Astrocyte (in vitro differentiated cells and primary cell): ENCODE measurements around the gene MN1. TPM values are rescaled to one million over a fixed set of nuclear protein-coding genes. Genes with fewer than 3 reads are reported as not detected.

Experiments
- DNase-seq: peaks from one replicate; pipeline ENCODE4 v3.0.0-alpha.2; 2010; ENCODE audit warnings: low read depth
- FAIRE-seq: peaks from 2 replicates; lab custom pipeline; 2011; peaks lifted over from hg19 to GRCh38; lab: Jason Lieb, UNC
- H2AFZ ChIP-seq: 2 replicates; pipeline ENCODE4 v1.6.0; 2012; ENCODE audit warnings: low read depth, low read length, inconsistent platforms
- H3K27ac ChIP-seq: 2 replicates; pipeline ENCODE4 v1.5.1; 2011; ENCODE audit warnings: low read depth, low read length, inconsistent platforms
- H3K27me3 ChIP-seq: 2 replicates; pipeline ENCODE4 v1.6.0; 2011; ENCODE audit warnings: low read length, inconsistent platforms; ENCODE audit not compliant: insufficient read depth
- H3K36me3 ChIP-seq: 2 replicates; pipeline ENCODE4 v1.5.1; 2011; ENCODE audit warnings: low read length, inconsistent platforms; ENCODE audit not compliant: insufficient read depth
- H3K4me1 ChIP-seq: 2 replicates; pipeline ENCODE4 v1.5.1; 2011; ENCODE audit warnings: low read length, inconsistent platforms; ENCODE audit not compliant: insufficient read depth
- H3K4me2 ChIP-seq: 2 replicates; pipeline ENCODE4 v1.6.0; 2012; ENCODE audit warnings: low read length, inconsistent platforms
- H3K4me3 ChIP-seq: 2 replicates; pipeline ENCODE4 v1.5.1; 2011; ENCODE audit warnings: low read depth, mild to moderate bottlenecking, low read length, inconsistent platforms; ENCODE audit not compliant: insufficient read depth
- H3K79me2 ChIP-seq: 2 replicates; pipeline ENCODE4 v1.6.0; 2012; ENCODE audit warnings: mild to moderate bottlenecking, low read length, inconsistent platforms; ENCODE audit not compliant: insufficient read depth
- H3K9ac ChIP-seq: 2 replicates; pipeline ENCODE4 v1.6.0; 2012; ENCODE audit warnings: mild to moderate bottlenecking, low read length, inconsistent platforms
- H3K9me3 ChIP-seq: 2 replicates; pipeline ENCODE4 v1.5.1; 2012; ENCODE audit warnings: low read depth, mild to moderate bottlenecking, low read length, inconsistent platforms; ENCODE audit not compliant: insufficient read depth
- H4K20me1 ChIP-seq: 2 replicates; pipeline ENCODE4 v1.6.0; 2012; ENCODE audit warnings: low read length, inconsistent platforms; ENCODE audit not compliant: insufficient read depth
- H3K27ac Mint-ChIP-seq: one replicate; pipeline ENCODE4 v1.8.0; 2021; ENCODE audit warnings: mild to moderate bottlenecking, mixed read lengths; ENCODE audit not compliant: unreplicated experiment
- H3K27me3 Mint-ChIP-seq: one replicate; pipeline ENCODE4 v1.8.0; 2021; ENCODE audit warnings: low read depth, mixed read lengths; ENCODE audit not compliant: unreplicated experiment
- H3K36me3 Mint-ChIP-seq: one replicate; pipeline ENCODE4 v1.8.0; 2021; ENCODE audit warnings: low read depth, mixed read lengths; ENCODE audit not compliant: unreplicated experiment
- H3K4me1 Mint-ChIP-seq: one replicate; pipeline ENCODE4 v1.8.0; 2021; ENCODE audit warnings: low read depth, mixed read lengths; ENCODE audit not compliant: unreplicated experiment
- H3K4me3 Mint-ChIP-seq: one replicate; pipeline ENCODE4 v1.8.0; 2021; ENCODE audit warnings: mild to moderate bottlenecking, moderate library complexity, mixed read lengths; ENCODE audit not compliant: unreplicated experiment
- H3K9me3 Mint-ChIP-seq: one replicate; pipeline ENCODE4 v1.8.0; 2021; ENCODE audit warnings: mild to moderate bottlenecking, mixed read lengths; ENCODE audit not compliant: unreplicated experiment
- EZH2 ChIP-seq: IDR thresholded peaks from 2 replicates; pipeline ENCODE4 v1.6.1; 2012; ENCODE audit warnings: mild to moderate bottlenecking, low read length, inconsistent platforms; ENCODE audit not compliant: insufficient read depth
- total RNA-seq: library from RNA; stranded (reverse); gene quantifications from 2 replicates; pipeline ENCODE4 v1.2.1, GENCODE V29; 2021
- TF ChIP-seq, protein P1 (sequence below): IDR thresholded peaks from 2 replicates; pipeline ENCODE4 v1.5.1; 2011; ENCODE audit warnings: low read depth, mild to moderate bottlenecking, inconsistent platforms, low read length, moderate library complexity; ENCODE audit not compliant: insufficient read depth

Gene MN1
- total RNA-seq, 1 donor from 2014 or later: 98.6 TPM

- H3K36me3 Mint-ChIP-seq: peaks cover 9% of the 10 kb centered on the region
- H3K4me1 Mint-ChIP-seq: peaks cover 71% of the 10 kb centered on the region
- Histone ChIP-seq H3K9me3 (no peaks in the 10 kb centered on the region), H3K9ac (no peak overlapping the region), H3K4me2 (no peak overlapping the region), H3K27me3 (no peaks in the 10 kb centered on the region), H2AFZ (no peak overlapping the region), H4K20me1 (peaks cover 56% of the 10 kb centered on the region), H3K4me3 (no peak overlapping the region), H3K4me1 (peaks cover 32% of the 10 kb centered on the region), H3K27ac (peak overlapping the region; percentile 68), H3K36me3 (peaks cover 13% of the 10 kb centered on the region), H3K79me2 (peaks cover 18% of the 10 kb centered on the region)
- no peak for DNase-seq
- no peak for FAIRE-seq
- peaks cover 6% of the 10 kb centered on the region for H3K27me3 Mint-ChIP-seq
- TF ChIP-seq, protein P1, sequence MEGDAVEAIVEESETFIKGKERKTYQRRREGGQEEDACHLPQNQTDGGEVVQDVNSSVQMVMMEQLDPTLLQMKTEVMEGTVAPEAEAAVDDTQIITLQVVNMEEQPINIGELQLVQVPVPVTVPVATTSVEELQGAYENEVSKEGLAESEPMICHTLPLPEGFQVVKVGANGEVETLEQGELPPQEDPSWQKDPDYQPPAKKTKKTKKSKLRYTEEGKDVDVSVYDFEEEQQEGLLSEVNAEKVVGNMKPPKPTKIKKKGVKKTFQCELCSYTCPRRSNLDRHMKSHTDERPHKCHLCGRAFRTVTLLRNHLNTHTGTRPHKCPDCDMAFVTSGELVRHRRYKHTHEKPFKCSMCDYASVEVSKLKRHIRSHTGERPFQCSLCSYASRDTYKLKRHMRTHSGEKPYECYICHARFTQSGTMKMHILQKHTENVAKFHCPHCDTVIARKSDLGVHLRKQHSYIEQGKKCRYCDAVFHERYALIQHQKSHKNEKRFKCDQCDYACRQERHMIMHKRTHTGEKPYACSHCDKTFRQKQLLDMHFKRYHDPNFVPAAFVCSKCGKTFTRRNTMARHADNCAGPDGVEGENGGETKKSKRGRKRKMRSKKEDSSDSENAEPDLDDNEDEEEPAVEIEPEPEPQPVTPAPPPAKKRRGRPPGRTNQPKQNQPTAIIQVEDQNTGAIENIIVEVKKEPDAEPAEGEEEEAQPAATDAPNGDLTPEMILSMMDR: peak; percentile 31
- TF ChIP-seq EZH2: no peak
- H3K4me3 Mint-ChIP-seq: no peak overlapping the region
- H3K27ac Mint-ChIP-seq: peak overlapping the region; percentile 59
- no peaks in the 10 kb centered on the region for H3K9me3 Mint-ChIP-seq
Observed at GRCh38 chr22:27747396-27748221, 53.9 kb downstream of the MN1 start.

DNA sequence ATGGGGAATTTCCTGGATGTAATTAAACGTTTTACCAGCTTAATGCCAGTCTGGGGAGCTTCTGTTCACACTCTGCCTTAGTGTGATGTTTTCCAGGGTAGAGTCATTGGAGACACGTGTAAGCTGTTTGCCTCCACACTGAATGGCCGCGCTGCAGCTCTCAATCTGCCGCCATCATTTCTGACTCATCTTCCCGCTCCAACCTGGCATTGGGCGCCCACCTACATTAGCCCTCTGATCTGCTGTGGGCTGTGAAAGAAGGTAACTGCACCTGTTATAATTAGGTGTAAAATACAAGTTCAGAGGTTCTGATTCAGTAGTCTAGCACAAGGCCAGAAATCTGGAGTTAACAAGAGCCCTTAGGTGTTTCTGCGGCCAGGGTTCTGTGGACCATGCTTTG, 54.6 kb downstream of the MN1 start:
- H3K27ac Mint-ChIP-seq: no peak overlapping the region
- H3K36me3 Mint-ChIP-seq: peaks cover 6% of the 10 kb centered on the region
- peaks cover 32% of the 10 kb centered on the region for H3K4me1 ChIP-seq
- no peak overlapping the region for H3K4me3 ChIP-seq
- peaks cover 13% of the 10 kb centered on the region for H3K36me3 ChIP-seq
- H2AFZ ChIP-seq: no peak overlapping the region
- no peak overlapping the region for H3K4me3 Mint-ChIP-seq
- no peak overlapping the region for H3K27ac ChIP-seq
- H3K4me2 ChIP-seq: no peak overlapping the region
- H3K27me3 Mint-ChIP-seq: peaks cover 11% of the 10 kb centered on the region
- no peaks in the 10 kb centered on the region for H3K9me3 Mint-ChIP-seq
- H3K79me2 ChIP-seq: peaks cover 11% of the 10 kb centered on the region
- FAIRE-seq (no peak), DNase-seq (no peak)
- peaks cover 64% of the 10 kb centered on the region for H3K4me1 Mint-ChIP-seq
- H3K9me3 ChIP-seq: no peaks in the 10 kb centered on the region
- TF ChIP-seq EZH2: no peak
- TF ChIP-seq, protein P1: no peak
- H3K27me3 ChIP-seq: no peaks in the 10 kb centered on the region
- H4K20me1 ChIP-seq: peaks cover 49% of the 10 kb centered on the region
- H3K9ac ChIP-seq: no peak overlapping the region

DNA sequence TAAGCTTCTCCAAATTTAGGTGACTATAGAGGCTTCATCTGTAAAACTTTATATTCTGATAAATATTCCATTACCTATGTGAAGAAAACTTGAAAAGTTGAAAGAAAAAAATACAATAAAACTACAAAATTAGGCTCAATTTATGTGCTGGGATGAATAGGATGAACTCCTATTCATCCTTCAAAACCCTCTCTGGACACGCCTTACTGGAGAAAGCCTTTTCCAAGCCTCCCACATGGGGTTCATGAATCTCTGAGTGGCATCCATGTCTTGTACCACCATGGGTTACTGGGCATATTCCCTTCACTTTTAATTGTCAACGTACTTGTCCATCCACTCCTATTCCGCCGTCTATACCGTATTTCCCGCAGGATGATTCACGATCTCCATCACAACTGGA, 55.7 kb downstream of the MN1 start:
- no peak overlapping the region for H3K4me2 ChIP-seq
- H3K9ac ChIP-seq: no peak overlapping the region
- Mint-ChIP-seq H3K4me3 (no peak overlapping the region), H3K4me1 (peaks cover 54% of the 10 kb centered on the region), H3K27me3 (peaks cover 14% of the 10 kb centered on the region), H3K9me3 (peaks cover 3% of the 10 kb centered on the region), H3K27ac (no peak overlapping the region), H3K36me3 (peaks cover 3% of the 10 kb centered on the region)
- TF ChIP-seq, protein P1: no peak
- no peak for TF ChIP-seq EZH2
- H2AFZ ChIP-seq: no peak overlapping the region
- no peak overlapping the region for H3K27ac ChIP-seq
- peaks cover 38% of the 10 kb centered on the region for H4K20me1 ChIP-seq
- peaks cover 26% of the 10 kb centered on the region for H3K4me1 ChIP-seq
- H3K27me3 ChIP-seq: no peaks in the 10 kb centered on the region
- H3K4me3 ChIP-seq: no peak overlapping the region
- H3K9me3 ChIP-seq: no peaks in the 10 kb centered on the region
- no peaks in the 10 kb centered on the region for H3K79me2 ChIP-seq
- peaks cover 6% of the 10 kb centered on the region for H3K36me3 ChIP-seq
- FAIRE-seq (no peak), DNase-seq (no peak)
